Measurements from ENCODE around the gene FBXO4. TPM values are rescaled to one million over a fixed set of nuclear protein-coding genes. Genes with fewer than 3 reads are reported as not detected.

Gene FBXO4
- total and polyA plus RNA-seq, 2 experiments from 2014 or later: 0.63 to 0.74 TPM

DNA sequence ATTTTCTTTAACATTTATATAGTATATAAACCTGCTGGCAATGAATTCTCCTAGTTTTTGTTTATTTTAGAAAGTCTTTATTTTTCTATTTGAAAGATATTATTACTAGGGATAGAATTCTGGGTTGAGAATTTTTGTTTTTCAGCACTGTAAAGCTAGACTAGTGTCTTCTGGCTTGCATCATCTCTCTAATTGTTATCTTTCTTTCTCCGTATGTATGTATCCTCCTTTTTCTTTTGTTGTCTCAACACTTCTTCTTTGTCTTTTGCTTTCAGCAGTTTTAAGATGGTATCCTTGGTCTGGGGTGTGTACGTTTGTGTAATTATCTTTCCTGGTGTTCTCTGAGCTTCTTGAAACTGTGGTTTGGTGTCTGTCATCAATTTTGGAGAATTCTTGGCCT is 48.8 kb downstream of the FBXO4 start:
- Mint-ChIP-seq H3K9me3 (peaks cover 43% of the 10 kb centered on the region), H3K36me3 (ENCODE audit: low read depth) (peaks cover 8% of the 10 kb centered on the region; the same call in 1 of the 3 replicates), H3K27ac (no peak overlapping the region), H3K27me3 (ENCODE audit: insufficient read depth, low read depth, poor library complexity) (peaks cover 3% of the 10 kb centered on the region), H3K4me3 (no peak overlapping the region), H3K4me1 (no peaks in the 10 kb centered on the region)
- no peak overlapping the region for H2AFZ ChIP-seq
- no peaks in the 10 kb centered on the region for H3F3A ChIP-seq (replicated peaks; ENCODE audit: low read depth)
- H3K9me2 ChIP-seq (ENCODE audit: insufficient read depth): no peaks in the 10 kb centered on the region
- no peak for DNase-seq (ENCODE audit: low spot score)
- no peaks in the 10 kb centered on the region for H3K27me3 ChIP-seq (ENCODE audit: insufficient read depth)
- H4K20me1 ChIP-seq (replicated peaks; ENCODE audit: insufficient read depth): no peaks in the 10 kb centered on the region
- no peak for ATAC-seq
- H3K27ac ChIP-seq (ENCODE audit: low read depth): no peak overlapping the region
- H3K4me3 ChIP-seq: no peak overlapping the region
- H3K4me1 ChIP-seq (ENCODE audit: insufficient read depth): no peaks in the 10 kb centered on the region
- H3K36me3 ChIP-seq (ENCODE audit: insufficient read depth): no peaks in the 10 kb centered on the region
- TF ChIP-seq, protein P1, sequence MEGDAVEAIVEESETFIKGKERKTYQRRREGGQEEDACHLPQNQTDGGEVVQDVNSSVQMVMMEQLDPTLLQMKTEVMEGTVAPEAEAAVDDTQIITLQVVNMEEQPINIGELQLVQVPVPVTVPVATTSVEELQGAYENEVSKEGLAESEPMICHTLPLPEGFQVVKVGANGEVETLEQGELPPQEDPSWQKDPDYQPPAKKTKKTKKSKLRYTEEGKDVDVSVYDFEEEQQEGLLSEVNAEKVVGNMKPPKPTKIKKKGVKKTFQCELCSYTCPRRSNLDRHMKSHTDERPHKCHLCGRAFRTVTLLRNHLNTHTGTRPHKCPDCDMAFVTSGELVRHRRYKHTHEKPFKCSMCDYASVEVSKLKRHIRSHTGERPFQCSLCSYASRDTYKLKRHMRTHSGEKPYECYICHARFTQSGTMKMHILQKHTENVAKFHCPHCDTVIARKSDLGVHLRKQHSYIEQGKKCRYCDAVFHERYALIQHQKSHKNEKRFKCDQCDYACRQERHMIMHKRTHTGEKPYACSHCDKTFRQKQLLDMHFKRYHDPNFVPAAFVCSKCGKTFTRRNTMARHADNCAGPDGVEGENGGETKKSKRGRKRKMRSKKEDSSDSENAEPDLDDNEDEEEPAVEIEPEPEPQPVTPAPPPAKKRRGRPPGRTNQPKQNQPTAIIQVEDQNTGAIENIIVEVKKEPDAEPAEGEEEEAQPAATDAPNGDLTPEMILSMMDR (conservative IDR thresholded peaks at IDR 0.05; ENCODE audit: low read depth in 2 of 2): no peak
- no peaks in the 10 kb centered on the region for H3K79me2 ChIP-seq (replicated peaks; ENCODE audit: insufficient read depth)
- H3K4me2 ChIP-seq: no peak overlapping the region

DNA sequence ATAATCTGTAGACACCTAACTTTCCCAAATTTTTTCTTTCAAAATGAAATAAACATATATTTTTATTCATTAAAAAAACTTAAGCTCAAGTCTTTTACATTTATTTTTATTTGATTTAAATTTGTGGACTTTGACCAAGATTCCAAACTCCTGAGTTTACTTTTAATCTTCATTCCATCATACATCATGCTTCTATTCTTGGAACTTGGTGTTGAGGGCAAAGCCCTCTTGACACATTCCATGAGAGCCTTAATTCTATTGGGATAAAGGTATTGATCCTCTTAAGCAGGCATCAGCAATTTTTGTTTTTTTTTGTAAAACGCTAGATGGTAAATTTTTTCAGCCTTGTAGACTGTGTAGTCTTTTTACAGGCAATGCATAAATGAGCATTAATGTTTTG is 53.6 kb downstream of the FBXO4 start:
- H3K4me3 ChIP-seq: no peak overlapping the region
- H3K4me3 Mint-ChIP-seq: no peak overlapping the region
- H3K9me3 Mint-ChIP-seq: peaks cover 28% of the 10 kb centered on the region
- no peak overlapping the region for H3K4me2 ChIP-seq
- H3K36me3 ChIP-seq (ENCODE audit: insufficient read depth): no peaks in the 10 kb centered on the region
- H3F3A ChIP-seq (replicated peaks; ENCODE audit: low read depth): no peaks in the 10 kb centered on the region
- no peak overlapping the region for H3K27ac ChIP-seq (ENCODE audit: low read depth)
- no peaks in the 10 kb centered on the region for H3K4me1 Mint-ChIP-seq
- ATAC-seq (no peak), DNase-seq (ENCODE audit: low spot score) (no peak)
- H3K27me3 ChIP-seq (ENCODE audit: insufficient read depth): no peaks in the 10 kb centered on the region
- no peak overlapping the region for H2AFZ ChIP-seq
- no peaks in the 10 kb centered on the region for H3K4me1 ChIP-seq (ENCODE audit: insufficient read depth)
- no peaks in the 10 kb centered on the region for H3K79me2 ChIP-seq (replicated peaks; ENCODE audit: insufficient read depth)
- H3K36me3 Mint-ChIP-seq (ENCODE audit: low read depth): no peaks in the 10 kb centered on the region
- no peaks in the 10 kb centered on the region for H4K20me1 ChIP-seq (replicated peaks; ENCODE audit: insufficient read depth)
- H3K27ac Mint-ChIP-seq: no peak overlapping the region
- peaks cover 3% of the 10 kb centered on the region for H3K27me3 Mint-ChIP-seq (ENCODE audit: insufficient read depth, low read depth, poor library complexity)
- no peaks in the 10 kb centered on the region for H3K9me2 ChIP-seq (ENCODE audit: insufficient read depth)
- TF ChIP-seq CREB1 (CRISPR knock-in tag; IDR thresholded peaks at IDR 0.05; ENCODE audit: low read depth) (no peak), NANOG (IDR thresholded peaks at IDR 0.05; ENCODE audit: borderline replicate concordance) (no peak), POLR2AphosphoS5 (IDR thresholded peaks at IDR 0.05; ENCODE audit: low read depth) (no peak), EZH2 (IDR thresholded peaks at IDR 0.05; ENCODE audit: low read depth, unreplicated experiment) (no peak), EZH2phosphoT487 (IDR thresholded peaks at IDR 0.05; ENCODE audit: unreplicated experiment) (no peak), JUNB (IDR thresholded peaks at IDR 0.05; ENCODE audit: unreplicated experiment) (no peak), ZNF114 (CRISPR knock-in tag; IDR thresholded peaks at IDR 0.05) (no peak), ZNF331 (CRISPR knock-in tag; IDR thresholded peaks at IDR 0.05; ENCODE audit: low read depth) (no peak), STAT1 (IDR thresholded peaks at IDR 0.05; ENCODE audit: unreplicated experiment) (no peak)
- TF ChIP-seq, protein P2, sequence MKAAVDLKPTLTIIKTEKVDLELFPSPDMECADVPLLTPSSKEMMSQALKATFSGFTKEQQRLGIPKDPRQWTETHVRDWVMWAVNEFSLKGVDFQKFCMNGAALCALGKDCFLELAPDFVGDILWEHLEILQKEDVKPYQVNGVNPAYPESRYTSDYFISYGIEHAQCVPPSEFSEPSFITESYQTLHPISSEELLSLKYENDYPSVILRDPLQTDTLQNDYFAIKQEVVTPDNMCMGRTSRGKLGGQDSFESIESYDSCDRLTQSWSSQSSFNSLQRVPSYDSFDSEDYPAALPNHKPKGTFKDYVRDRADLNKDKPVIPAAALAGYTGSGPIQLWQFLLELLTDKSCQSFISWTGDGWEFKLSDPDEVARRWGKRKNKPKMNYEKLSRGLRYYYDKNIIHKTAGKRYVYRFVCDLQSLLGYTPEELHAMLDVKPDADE (IDR thresholded peaks at IDR 0.05): no peak
- TF ChIP-seq, protein P3, sequence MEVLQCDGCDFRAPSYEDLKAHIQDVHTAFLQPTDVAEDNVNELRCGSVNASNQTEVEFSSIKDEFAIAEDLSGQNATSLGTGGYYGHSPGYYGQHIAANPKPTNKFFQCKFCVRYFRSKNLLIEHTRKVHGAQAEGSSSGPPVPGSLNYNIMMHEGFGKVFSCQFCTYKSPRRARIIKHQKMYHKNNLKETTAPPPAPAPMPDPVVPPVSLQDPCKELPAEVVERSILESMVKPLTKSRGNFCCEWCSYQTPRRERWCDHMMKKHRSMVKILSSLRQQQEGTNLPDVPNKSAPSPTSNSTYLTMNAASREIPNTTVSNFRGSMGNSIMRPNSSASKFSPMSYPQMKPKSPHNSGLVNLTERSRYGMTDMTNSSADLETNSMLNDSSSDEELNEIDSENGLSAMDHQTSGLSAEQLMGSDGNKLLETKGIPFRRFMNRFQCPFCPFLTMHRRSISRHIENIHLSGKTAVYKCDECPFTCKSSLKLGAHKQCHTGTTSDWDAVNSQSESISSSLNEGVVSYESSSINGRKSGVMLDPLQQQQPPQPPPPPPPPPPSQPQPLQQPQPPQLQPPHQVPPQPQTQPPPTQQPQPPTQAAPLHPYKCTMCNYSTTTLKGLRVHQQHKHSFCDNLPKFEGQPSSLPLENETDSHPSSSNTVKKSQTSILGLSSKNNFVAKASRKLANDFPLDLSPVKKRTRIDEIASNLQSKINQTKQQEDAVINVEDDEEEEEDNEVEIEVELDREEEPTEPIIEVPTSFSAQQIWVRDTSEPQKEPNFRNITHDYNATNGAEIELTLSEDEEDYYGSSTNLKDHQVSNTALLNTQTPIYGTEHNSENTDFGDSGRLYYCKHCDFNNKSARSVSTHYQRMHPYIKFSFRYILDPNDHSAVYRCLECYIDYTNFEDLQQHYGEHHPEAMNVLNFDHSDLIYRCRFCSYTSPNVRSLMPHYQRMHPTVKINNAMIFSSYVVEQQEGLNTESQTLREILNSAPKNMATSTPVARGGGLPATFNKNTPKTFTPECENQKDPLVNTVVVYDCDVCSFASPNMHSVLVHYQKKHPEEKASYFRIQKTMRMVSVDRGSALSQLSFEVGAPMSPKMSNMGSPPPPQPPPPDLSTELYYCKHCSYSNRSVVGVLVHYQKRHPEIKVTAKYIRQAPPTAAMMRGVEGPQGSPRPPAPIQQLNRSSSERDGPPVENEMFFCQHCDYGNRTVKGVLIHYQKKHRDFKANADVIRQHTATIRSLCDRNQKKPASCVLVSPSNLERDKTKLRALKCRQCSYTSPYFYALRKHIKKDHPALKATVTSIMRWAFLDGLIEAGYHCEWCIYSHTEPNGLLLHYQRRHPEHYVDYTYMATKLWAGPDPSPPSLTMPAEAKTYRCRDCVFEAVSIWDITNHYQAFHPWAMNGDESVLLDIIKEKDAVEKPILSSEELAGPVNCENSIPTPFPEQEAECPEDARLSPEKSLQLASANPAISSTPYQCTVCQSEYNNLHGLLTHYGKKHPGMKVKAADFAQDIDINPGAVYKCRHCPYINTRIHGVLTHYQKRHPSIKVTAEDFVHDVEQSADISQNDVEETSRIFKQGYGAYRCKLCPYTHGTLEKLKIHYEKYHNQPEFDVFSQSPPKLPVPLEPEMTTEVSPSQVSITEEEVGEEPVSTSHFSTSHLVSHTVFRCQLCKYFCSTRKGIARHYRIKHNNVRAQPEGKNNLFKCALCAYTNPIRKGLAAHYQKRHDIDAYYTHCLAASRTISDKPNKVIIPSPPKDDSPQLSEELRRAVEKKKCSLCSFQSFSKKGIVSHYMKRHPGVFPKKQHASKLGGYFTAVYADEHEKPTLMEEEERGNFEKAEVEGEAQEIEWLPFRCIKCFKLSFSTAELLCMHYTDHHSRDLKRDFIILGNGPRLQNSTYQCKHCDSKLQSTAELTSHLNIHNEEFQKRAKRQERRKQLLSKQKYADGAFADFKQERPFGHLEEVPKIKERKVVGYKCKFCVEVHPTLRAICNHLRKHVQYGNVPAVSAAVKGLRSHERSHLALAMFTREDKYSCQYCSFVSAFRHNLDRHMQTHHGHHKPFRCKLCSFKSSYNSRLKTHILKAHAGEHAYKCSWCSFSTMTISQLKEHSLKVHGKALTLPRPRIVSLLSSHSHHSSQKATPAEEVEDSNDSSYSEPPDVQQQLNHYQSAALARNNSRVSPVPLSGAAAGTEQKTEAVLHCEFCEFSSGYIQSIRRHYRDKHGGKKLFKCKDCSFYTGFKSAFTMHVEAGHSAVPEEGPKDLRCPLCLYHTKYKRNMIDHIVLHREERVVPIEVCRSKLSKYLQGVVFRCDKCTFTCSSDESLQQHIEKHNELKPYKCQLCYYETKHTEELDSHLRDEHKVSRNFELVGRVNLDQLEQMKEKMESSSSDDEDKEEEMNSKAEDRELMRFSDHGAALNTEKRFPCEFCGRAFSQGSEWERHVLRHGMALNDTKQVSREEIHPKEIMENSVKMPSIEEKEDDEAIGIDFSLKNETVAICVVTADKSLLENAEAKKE (CRISPR knock-in tag; IDR thresholded peaks at IDR 0.05): no peak
- TF ChIP-seq, protein P1 (conservative IDR thresholded peaks at IDR 0.05; ENCODE audit: low read depth in 2 of 2): no peak

All from GM23338 (cell line).